Activated CD4-positive, alpha-beta T cell treated with anti-CD3 and anti-CD28 coated beads, Interleukin-2, amount 10 ng/mL, durations not matched to agents 24 days and 14 days (primary cell): ENCODE results near the gene CEP72. TPM values are rescaled to one million over a fixed set of nuclear protein-coding genes. Genes with fewer than 3 reads are reported as not detected.
"Not testable (repeated sequence)": the region's sequence is repeated elsewhere in the genome, so short reads cannot be mapped to it uniquely, and the experiment has no call there.

Experiments used
- DNase-seq: peaks from one replicate; pipeline ENCODE4 v3.0.0; 2022
- H3K27ac Mint-ChIP-seq: one replicate; pipeline ENCODE4 v1.8.0; 2022; ENCODE audit warnings: mild to moderate bottlenecking, mixed read lengths
- H3K27me3 Mint-ChIP-seq: one replicate; pipeline ENCODE4 v1.8.0; 2022; ENCODE audit warnings: mixed read lengths
- H3K36me3 Mint-ChIP-seq: one replicate; pipeline ENCODE4 v1.8.0; 2022; ENCODE audit warnings: low read depth, mild to moderate bottlenecking, mixed read lengths
- H3K4me1 Mint-ChIP-seq: one replicate; pipeline ENCODE4 v1.8.0; 2021; ENCODE audit warnings: mixed read lengths
- H3K4me3 Mint-ChIP-seq: one replicate; pipeline ENCODE4 v1.8.0; 2022; ENCODE audit warnings: mild to moderate bottlenecking, moderate library complexity, mixed read lengths
- H3K9me3 Mint-ChIP-seq: one replicate; pipeline ENCODE4 v1.8.0; 2021; ENCODE audit warnings: mixed read lengths
- intact Hi-C: fragments of 100-400 bp; cut with micrococcal nuclease; formaldehyde crosslinking; loops from one replicate; pipeline ENCODE4 v1.15.1; 2023
- total RNA-seq: library from RNA; stranded (reverse); gene quantifications from 2 replicates; pipeline ENCODE4 v1.2.3, GENCODE V29; 2022

The CEP72 gene
- total RNA-seq, 1 donor from 2014 or later, result 36.0 TPM

GRCh38 chr5:680118-680795 is 68.1 kb downstream of the CEP72 start:
- H3K4me3 Mint-ChIP-seq, H3K9me3 Mint-ChIP-seq, H3K27me3 Mint-ChIP-seq, H3K4me1 Mint-ChIP-seq, H3K36me3 Mint-ChIP-seq, H3K27ac Mint-ChIP-seq, DNase-seq: not testable (repeated sequence)
- intact Hi-C loops, result loop anchor here (10.0 kb wide), 1 partner anchor 95 kb away; no protein-coding TSS in a partner anchor

- intact Hi-C loops, result loop anchor here (10.0 kb wide), 1 partner anchor 94 kb away; no protein-coding TSS in a partner anchor
- H3K27me3 Mint-ChIP-seq, DNase-seq: not testable (repeated sequence)
Observed at GRCh38 chr5:680836-681235, 68.7 kb downstream of the CEP72 start.

GRCh38 chr5:681317-682191 is 69.4 kb downstream of the CEP72 start:
- H3K9me3 Mint-ChIP-seq, H3K4me1 Mint-ChIP-seq, H3K4me3 Mint-ChIP-seq, H3K36me3 Mint-ChIP-seq, H3K27ac Mint-ChIP-seq, H3K27me3 Mint-ChIP-seq, DNase-seq: not testable (repeated sequence)
- intact Hi-C loops, result loop anchor here (10.0 kb wide), 1 partner anchor 93 kb away; no protein-coding TSS in a partner anchor

More at GRCh38 chr5:680836-681235, 68.7 kb downstream of the CEP72 start:
- not testable (repeated sequence) for H3K9me3 Mint-ChIP-seq, H3K4me3 Mint-ChIP-seq, H3K36me3 Mint-ChIP-seq, H3K4me1 Mint-ChIP-seq, H3K27ac Mint-ChIP-seq

GRCh38 chr5:682216-682615 is 70.1 kb downstream of the CEP72 start:
- not testable (repeated sequence) for DNase-seq, H3K4me1 Mint-ChIP-seq, H3K27me3 Mint-ChIP-seq, H3K9me3 Mint-ChIP-seq, H3K27ac Mint-ChIP-seq, H3K4me3 Mint-ChIP-seq, H3K36me3 Mint-ChIP-seq
- intact Hi-C loops, result loop anchor here (10.0 kb wide), 1 partner anchor 93 kb away; no protein-coding TSS in a partner anchor

- not testable (repeated sequence) for H3K27me3 Mint-ChIP-seq, H3K36me3 Mint-ChIP-seq, DNase-seq, H3K4me1 Mint-ChIP-seq, H3K9me3 Mint-ChIP-seq, H3K27ac Mint-ChIP-seq, H3K4me3 Mint-ChIP-seq
- intact Hi-C loops, result loop anchor here (10.0 kb wide), 1 partner anchor 92 kb away; no protein-coding TSS in a partner anchor
Observed at GRCh38 chr5:682651-683358, 70.7 kb downstream of the CEP72 start.

- H3K36me3 Mint-ChIP-seq, result no peaks in the 10 kb centered on the region
- no peak for DNase-seq
- intact Hi-C loops, result loop anchor here (10.0 kb wide), 1 partner anchor 91 kb away; no protein-coding TSS in a partner anchor
- no peaks in the 10 kb centered on the region for H3K9me3 Mint-ChIP-seq
- H3K4me1 Mint-ChIP-seq, result no peaks in the 10 kb centered on the region
- H3K4me3 Mint-ChIP-seq, result no peak overlapping the region
- H3K27me3 Mint-ChIP-seq, result no peaks in the 10 kb centered on the region
- H3K27ac Mint-ChIP-seq, result no peak overlapping the region
Observed at GRCh38 chr5:683551-684481, 71.7 kb downstream of the CEP72 start.

- intact Hi-C loops, result loop anchor here (10.0 kb wide), 1 partner anchor 90 kb away; no protein-coding TSS in a partner anchor
- H3K27ac Mint-ChIP-seq, result no peak overlapping the region
- no peaks in the 10 kb centered on the region for H3K27me3 Mint-ChIP-seq
- no peaks in the 10 kb centered on the region for H3K36me3 Mint-ChIP-seq
- no peaks in the 10 kb centered on the region for H3K4me1 Mint-ChIP-seq
- H3K9me3 Mint-ChIP-seq, result no peaks in the 10 kb centered on the region
- DNase-seq, result no peak
- no peak overlapping the region for H3K4me3 Mint-ChIP-seq
Observed at GRCh38 chr5:684751-685216, 72.6 kb downstream of the CEP72 start.

- Mint-ChIP-seq H3K36me3 (no peaks in the 10 kb centered on the region), H3K4me3 (no peak overlapping the region), H3K4me1 (no peaks in the 10 kb centered on the region), H3K9me3 (no peaks in the 10 kb centered on the region), H3K27ac (no peak overlapping the region), H3K27me3 (no peaks in the 10 kb centered on the region)
- DNase-seq, result no peak
- intact Hi-C loops, result loop anchor here (10.0 kb wide), 1 partner anchor 89 kb away; no protein-coding TSS in a partner anchor
Observed at GRCh38 chr5:685262-686171, 73.4 kb downstream of the CEP72 start.

- H3K4me1 Mint-ChIP-seq, H3K27me3 Mint-ChIP-seq, H3K9me3 Mint-ChIP-seq, DNase-seq, H3K36me3 Mint-ChIP-seq, H3K4me3 Mint-ChIP-seq, H3K27ac Mint-ChIP-seq: not testable (repeated sequence)
- intact Hi-C loops, result loop anchor here (10.0 kb wide), 1 partner anchor 89 kb away; no protein-coding TSS in a partner anchor
Observed at GRCh38 chr5:686172-686523, 74.0 kb downstream of the CEP72 start.

GRCh38 chr5:686936-687335 is 74.8 kb downstream of the CEP72 start:
- intact Hi-C loops, result loop anchor here (10.0 kb wide), 1 partner anchor 88 kb away; no protein-coding TSS in a partner anchor
- DNase-seq, H3K27ac Mint-ChIP-seq: not testable (repeated sequence)

GRCh38 chr5:688348-689010 is 76.3 kb downstream of the CEP72 start:
- not testable (repeated sequence) for H3K9me3 Mint-ChIP-seq, H3K36me3 Mint-ChIP-seq, H3K4me3 Mint-ChIP-seq, H3K4me1 Mint-ChIP-seq, H3K27me3 Mint-ChIP-seq, H3K27ac Mint-ChIP-seq, DNase-seq
- intact Hi-C loops, result loop anchor here (10.0 kb wide), 1 partner anchor 86 kb away; no protein-coding TSS in a partner anchor

More at GRCh38 chr5:686936-687335, 74.8 kb downstream of the CEP72 start:
- not testable (repeated sequence) for H3K9me3 Mint-ChIP-seq, H3K4me3 Mint-ChIP-seq, H3K27me3 Mint-ChIP-seq, H3K36me3 Mint-ChIP-seq, H3K4me1 Mint-ChIP-seq
